Measurements from ENCODE around the gene SV2C.
A peak's percentile ranks its signal among the peaks of the same experiment; 100 is the strongest.

DNA sequence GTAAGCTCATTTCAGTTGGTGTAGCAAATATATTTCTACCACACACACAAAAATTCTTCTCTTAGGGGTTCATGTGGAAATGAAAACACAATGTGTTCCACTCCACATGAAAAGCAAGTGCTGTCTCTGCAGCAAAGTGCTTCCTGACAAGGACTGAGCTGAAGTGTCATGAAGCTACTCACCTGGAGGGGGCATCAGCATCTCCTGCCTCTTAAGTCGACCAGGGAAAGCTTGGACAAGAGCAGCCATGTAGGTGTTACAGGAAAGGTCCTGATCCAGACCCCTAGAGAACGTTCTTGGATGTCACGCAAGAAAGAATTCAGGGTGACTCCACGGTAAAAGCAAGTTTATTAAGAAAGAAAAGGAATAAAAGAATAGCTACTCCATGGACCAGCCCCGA is 62.8 kb downstream of the SV2C start:
- TF ChIP-seq RAD21 (IDR thresholded peaks at IDR 0.05; ENCODE audit: low read depth) (peak; percentile 31; the same call in 1 of the 2 replicates), EGR1 (IDR thresholded peaks at IDR 0.05; ENCODE audit: low read depth) (no peak), POLR2AphosphoS5 (IDR thresholded peaks at IDR 0.05; ENCODE audit: low read depth, low read length) (no peak), CEBPB (IDR thresholded peaks at IDR 0.05; ENCODE audit: low read depth) (no peak), JUND (IDR thresholded peaks at IDR 0.05) (no peak), YY1 (IDR thresholded peaks at IDR 0.05; ENCODE audit: extremely low read depth, insufficient replicate concordance, low read depth, low read length) (no peak), EZH2phosphoT487 (IDR thresholded peaks at IDR 0.05; ENCODE audit: borderline replicate concordance) (no peak)
- TF ChIP-seq, protein P1, sequence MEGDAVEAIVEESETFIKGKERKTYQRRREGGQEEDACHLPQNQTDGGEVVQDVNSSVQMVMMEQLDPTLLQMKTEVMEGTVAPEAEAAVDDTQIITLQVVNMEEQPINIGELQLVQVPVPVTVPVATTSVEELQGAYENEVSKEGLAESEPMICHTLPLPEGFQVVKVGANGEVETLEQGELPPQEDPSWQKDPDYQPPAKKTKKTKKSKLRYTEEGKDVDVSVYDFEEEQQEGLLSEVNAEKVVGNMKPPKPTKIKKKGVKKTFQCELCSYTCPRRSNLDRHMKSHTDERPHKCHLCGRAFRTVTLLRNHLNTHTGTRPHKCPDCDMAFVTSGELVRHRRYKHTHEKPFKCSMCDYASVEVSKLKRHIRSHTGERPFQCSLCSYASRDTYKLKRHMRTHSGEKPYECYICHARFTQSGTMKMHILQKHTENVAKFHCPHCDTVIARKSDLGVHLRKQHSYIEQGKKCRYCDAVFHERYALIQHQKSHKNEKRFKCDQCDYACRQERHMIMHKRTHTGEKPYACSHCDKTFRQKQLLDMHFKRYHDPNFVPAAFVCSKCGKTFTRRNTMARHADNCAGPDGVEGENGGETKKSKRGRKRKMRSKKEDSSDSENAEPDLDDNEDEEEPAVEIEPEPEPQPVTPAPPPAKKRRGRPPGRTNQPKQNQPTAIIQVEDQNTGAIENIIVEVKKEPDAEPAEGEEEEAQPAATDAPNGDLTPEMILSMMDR (IDR thresholded peaks at IDR 0.05 in 2 of 3, conservative IDR thresholded peaks at IDR 0.05 in 1 of 3; ENCODE audit: borderline replicate concordance in 1 of 3, insufficient read depth in 1 of 3, low read depth in 2 of 3, low read length in 2 of 3), result peak; percentile 7 to 68 (median 57); a peak in 4 of 6 replicates

Measured in HCT116 (cell line).